H1 (cell line): ENCODE measurements around the gene NCBP2. TPM values are rescaled to one million over a fixed set of nuclear protein-coding genes. Genes with fewer than 3 reads are reported as not detected.
A peak's percentile ranks its signal among the peaks of the same experiment; 100 is the strongest.

Experiments used
- CTCF ChIA-PET: fragments of 300-600 bp; sonication (Branson Sonifier 250); formaldehyde crosslinking; loops from one replicate; lab custom pipeline; 2021; ENCODE audit not compliant: partially characterized antibody; lab: Charles Lee
- POLR2A ChIA-PET: fragments of 300-600 bp; sonication (Branson Sonifier 250); formaldehyde crosslinking; loops from one replicate; lab custom pipeline; 2021; ENCODE audit warnings: inconsistent platforms; ENCODE audit not compliant: partially characterized antibody; lab: Charles Lee
- DNase-seq, 2 experiments: peaks; one replicate each; pipeline versions ENCODE4 v3.0.0 to v3.0.0-alpha.2; 2010 to 2022; ENCODE audit warnings: low spot score in 2 of 2, low read depth in 1 of 2, mixed read lengths in 1 of 2
- FAIRE-seq: peaks from 2 replicates; lab custom pipeline; 2011; peaks lifted over from hg19 to GRCh38; lab: Jason Lieb, UNC
- H2AFZ ChIP-seq: 2 replicates; pipeline ENCODE4 v1.8.1; 2012; ENCODE audit warnings: low read length, inconsistent platforms
- H2AK5ac ChIP-seq: 2 replicates; pipeline ENCODE4 v1.6.1; 2013; ENCODE audit warnings: low read depth, low read length
- H2BK120ac ChIP-seq: replicated peaks from 2 replicates; pipeline ENCODE3; 2013; ENCODE audit warnings: low read depth, low read length, inconsistent platforms
- H2BK12ac ChIP-seq: 2 replicates; pipeline ENCODE4 v1.6.1; 2013; ENCODE audit warnings: low read depth, low read length
- H2BK15ac ChIP-seq: 2 replicates; pipeline ENCODE4 v1.6.1; 2013; ENCODE audit warnings: low read length
- H2BK20ac ChIP-seq: 2 replicates; pipeline ENCODE4 v1.6.1; 2013; ENCODE audit warnings: low read length
- H2BK5ac ChIP-seq: 2 replicates; pipeline ENCODE4 v1.6.1; 2013; ENCODE audit warnings: low read depth, low read length
- H3K14ac ChIP-seq: 2 replicates; pipeline ENCODE4 v1.6.1; 2013; ENCODE audit warnings: inconsistent platforms; ENCODE audit not compliant: insufficient read length
- H3K18ac ChIP-seq: 2 replicates; pipeline ENCODE4 v1.6.1; 2013; ENCODE audit warnings: low read length; ENCODE audit errors: extremely low read depth
- H3K23ac ChIP-seq: 2 replicates; pipeline ENCODE4 v1.6.1; 2013; ENCODE audit warnings: inconsistent platforms; ENCODE audit not compliant: insufficient read length
- H3K23me2 ChIP-seq: 2 replicates; pipeline ENCODE4 v1.6.1; 2013; ENCODE audit warnings: low read depth, low read length
- H3K27ac ChIP-seq: 2 replicates; pipeline ENCODE4 v1.6.1; 2011; ENCODE audit warnings: low read depth, low read length, inconsistent platforms
- H3K27me3 ChIP-seq, 4 experiments: replicated peaks in 1 of 4; 1 replicate in 1 of 4; 2 replicates in 3 of 4; pipeline versions ENCODE4 v1.6.1 to v1.8.1; 2011 to 2013; ENCODE audit warnings: low read length in 3 of 4, mild to moderate bottlenecking in 3 of 4, inconsistent platforms in 2 of 4, mixed read lengths in 2 of 4, moderate library complexity in 1 of 4; ENCODE audit not compliant: control insufficient read depth in 3 of 4, insufficient read depth in 3 of 4; ENCODE audit errors: extremely low read depth in 1 of 4
- H3K36me3 ChIP-seq, 4 experiments: 2 replicates each; pipeline versions ENCODE4 v1.6.1 to v1.8.1; 2011 to 2013; ENCODE audit warnings: mild to moderate bottlenecking in 4 of 4, low read length in 3 of 4, moderate library complexity in 2 of 4, control low read depth in 1 of 4, inconsistent platforms in 1 of 4; ENCODE audit not compliant: insufficient read depth in 4 of 4, control insufficient read depth in 2 of 4
- H3K4ac ChIP-seq: replicated peaks from 2 replicates; pipeline ENCODE3; 2013; ENCODE audit warnings: low read length, low read depth, mixed read lengths, inconsistent platforms; ENCODE audit not compliant: insufficient read length
- H3K4me1 ChIP-seq, 4 experiments: replicated peaks in 1 of 4; 1 replicate in 1 of 4; 2 replicates in 3 of 4; pipeline versions ENCODE4 v1.6.1 to v1.8.1; 2011 to 2013; ENCODE audit warnings: low read length in 3 of 4, inconsistent platforms in 2 of 4, mixed read lengths in 1 of 4; ENCODE audit not compliant: insufficient read depth in 4 of 4, control insufficient read depth in 3 of 4
- H3K4me2 ChIP-seq, 2 experiments: 2 replicates each; pipeline versions ENCODE4 v1.6.1 to v1.8.1; 2011 to 2013; ENCODE audit warnings: low read depth in 2 of 2, low read length in 2 of 2, control low read depth in 1 of 2, inconsistent platforms in 1 of 2, mild to moderate bottlenecking in 1 of 2; ENCODE audit not compliant: insufficient read depth in 1 of 2
- H3K4me3 ChIP-seq, 4 experiments: fragments of 200-600, 300-600 bp in 1 of 4; sonication (generic), shearing (Covaris generic), sonication (Bioruptor Twin) in 1 of 4; 2 replicates each; pipeline versions ENCODE4 v1.5.1 to v1.8.1; 2011 to 2016; ENCODE audit warnings: low read length in 4 of 4, low read depth in 3 of 4, control low read depth in 2 of 4, inconsistent platforms in 2 of 4, mild to moderate bottlenecking in 2 of 4, mixed read lengths in 1 of 4, moderate library complexity in 1 of 4; ENCODE audit not compliant: insufficient read depth in 2 of 4; ENCODE audit errors: extremely low read depth in 1 of 4
- H3K56ac ChIP-seq: replicated peaks from 2 replicates; pipeline ENCODE3; 2013; ENCODE audit warnings: low read depth, mild to moderate bottlenecking, mixed read lengths, low read length, inconsistent platforms; ENCODE audit not compliant: insufficient read length
- H3K79me1 ChIP-seq: 2 replicates; pipeline ENCODE4 v1.6.1; 2013; ENCODE audit warnings: low read depth, low read length, control low read depth
- H3K79me2 ChIP-seq, 2 experiments: 2 replicates each; pipeline versions ENCODE4 v1.6.1 to v1.8.1; 2012 to 2013; ENCODE audit warnings: low read length in 2 of 2, mild to moderate bottlenecking in 2 of 2, inconsistent platforms in 1 of 2; ENCODE audit not compliant: insufficient read depth in 2 of 2, control insufficient read depth in 1 of 2
- H3K9ac ChIP-seq, 4 experiments: replicated peaks in 1 of 4; 1 replicate in 1 of 4; 2 replicates in 3 of 4; pipeline versions ENCODE4 v1.6.1 to v1.8.1; 2011 to 2013; ENCODE audit warnings: low read depth in 3 of 4, low read length in 3 of 4, control low read depth in 2 of 4, mild to moderate bottlenecking in 2 of 4, moderate library complexity in 2 of 4, inconsistent platforms in 1 of 4; ENCODE audit errors: extremely low read depth in 1 of 4
- H3K9me3 ChIP-seq, 2 experiments: 2 replicates each; pipeline versions ENCODE4 v1.6.1 to v1.8.1; 2012 to 2013; ENCODE audit warnings: mild to moderate bottlenecking in 2 of 2, moderate library complexity in 2 of 2, control low read depth in 1 of 2, inconsistent platforms in 1 of 2, low read depth in 1 of 2, low read length in 1 of 2, mixed read lengths in 1 of 2; ENCODE audit not compliant: insufficient read depth in 2 of 2
- H4K20me1 ChIP-seq, 2 experiments: replicated peaks in 1 of 2; 2 replicates each; pipeline versions ENCODE3 to v1.8.1; 2011 to 2013; ENCODE audit warnings: inconsistent platforms in 2 of 2, low read length in 2 of 2, mild to moderate bottlenecking in 1 of 2; ENCODE audit not compliant: insufficient read depth in 2 of 2, control insufficient read depth in 1 of 2
- H4K5ac ChIP-seq: 2 replicates; pipeline ENCODE4 v1.6.1; 2013; ENCODE audit warnings: low read length, low read depth, mixed read lengths, inconsistent platforms; ENCODE audit not compliant: insufficient read length
- H4K8ac ChIP-seq: 2 replicates; pipeline ENCODE4 v1.8.0; 2013; ENCODE audit warnings: mild to moderate bottlenecking, moderate library complexity, low read length, inconsistent platforms; ENCODE audit not compliant: insufficient read depth; ENCODE audit errors: extremely low read depth
- H4K91ac ChIP-seq: replicated peaks from 2 replicates; pipeline ENCODE3; 2013; ENCODE audit warnings: low read length, mixed read lengths, inconsistent platforms; ENCODE audit not compliant: insufficient read length
- EZH2 ChIP-seq: fragments of 200-600 bp; sonication (generic); IDR thresholded peaks from 2 replicates; pipeline ENCODE4 v1.7.1; 2012; ENCODE audit warnings: low read depth, mild to moderate bottlenecking, moderate library complexity, low read length, inconsistent platforms; ENCODE audit not compliant: severe bottlenecking
- RNF2 ChIP-seq: fragments of 200-900, 300-1000 bp; sonication (generic); IDR thresholded peaks from 2 replicates; pipeline ENCODE4 v1.7.1; 2016; ENCODE audit warnings: borderline replicate concordance, low read depth, mild to moderate bottlenecking, antibody characterized with exemption, low read length; ENCODE audit not compliant: poor library complexity, severe bottlenecking; ENCODE audit errors: missing control alignments
- SUZ12 ChIP-seq: fragments of 200-600 bp; sonication (generic); IDR thresholded peaks from 2 replicates; pipeline ENCODE4 v1.6.1; 2012; ENCODE audit warnings: mild to moderate bottlenecking, inconsistent platforms, low read length, moderate library complexity, mixed read lengths
- TAF7 ChIP-seq: optimal IDR thresholded peaks from 2 replicates; pipeline ENCODE3; 2011; ENCODE audit warnings: low read depth, mild to moderate bottlenecking, inconsistent platforms, low read length, moderate library complexity, borderline replicate concordance
- WGBS, 2 experiments: shearing (Covaris generic) in 1 of 2; methylation state at CpG; one replicate each; pipeline versions ENCODE4 v1.1.6 to v1.1.7; 2013 to 2015; ENCODE audit warnings: low lambda C conversion rate in 2 of 2, mixed read lengths in 2 of 2, inconsistent platforms in 1 of 2, low coverage in 1 of 2, missing lambda C conversion rate in 1 of 2; ENCODE audit not compliant: insufficient replicate concordance in 2 of 2, insufficient coverage in 1 of 2, insufficient read length in 1 of 2; ENCODE audit errors: extremely low coverage in 1 of 2, missing lambda C conversion rate in 1 of 2; 5-methylcytosine and 5-hydroxymethylcytosine counted together
- polyA plus RNA-seq, 7 experiments: library from polyadenylated mRNA; depleted of rRNA in 3 of 7; stranded (reverse) in 5 of 7; unstranded in 2 of 7; fragments of >200 nt in 5 of 7; fragments of 200-250 nt in 2 of 7; gene quantifications; 1 replicate in 5 of 7; 2 replicates in 1 of 7; 4 replicates in 1 of 7; pipeline versions ENCODE4 v1.2.1 to v1.2.3, GENCODE V29; 2011 to 2013; ENCODE audit warnings: missing spikeins in 2 of 7, mixed read lengths in 2 of 7
- total RNA-seq: library from RNA; stranded (reverse); fragmentation: NEBNext Ultra II Directional; extraction: Animal tissue kit (Norgen Biotek cat#: 25700); gene quantifications from 2 replicates; pipeline ENCODE4 v1.2.1, GENCODE V29; 2021

Gene NCBP2
- total and polyA plus RNA-seq, 2 of the 8 experiments (the other 6 are each of a cell fraction or from before 2014, with no cell fraction given): 34.1 to 100 TPM

- H2BK120ac ChIP-seq: no peak overlapping the region
- peak overlapping the region; percentile 70 to 88 for H3K4me2 ChIP-seq
- H3K18ac ChIP-seq: no peak overlapping the region
- FAIRE-seq: no peak
- H3K14ac ChIP-seq: no peak overlapping the region
- H3K36me3 ChIP-seq: peaks cover 0 to 8% (median 0%) of the 10 kb centered on the region in 4 experiments; a peak in 1 of 8 replicates
- H3K4me1 ChIP-seq: peaks cover 0 to 24% (median 10%) of the 10 kb centered on the region in 4 experiments; a peak in 5 of 7 replicates
- no peak overlapping the region for H2BK15ac ChIP-seq
- H4K20me1 ChIP-seq: no peaks in the 10 kb centered on the region
- H3K9me3 ChIP-seq: no peaks in the 10 kb centered on the region
- peak overlapping the region in 2 of 4 experiments; percentile 6 to 65; a peak in 2 of 8 replicates for H3K4me3 ChIP-seq
- peak overlapping the region; percentile 2; the same call in 1 of the 2 replicates for H2AFZ ChIP-seq
- no peak for DNase-seq
- H3K9ac ChIP-seq: peak overlapping the region in 1 of 4 experiments; percentile 12; a peak in 1 of 7 replicates
- H4K8ac ChIP-seq: peak overlapping the region; percentile 15; the same call in 1 of the 2 replicates
- no peak overlapping the region for H2BK20ac ChIP-seq
- TF ChIP-seq TAF7 (no peak), RNF2 (peak; percentile 35), SUZ12 (peak; percentile 81), EZH2 (peak; percentile 76)
- TF ChIP-seq, all 59 proteins: peak for 3
- H2BK5ac ChIP-seq: no peak overlapping the region
- no peak overlapping the region for H4K5ac ChIP-seq
- no peak overlapping the region for H4K91ac ChIP-seq
- peaks cover 10% of the 10 kb centered on the region; the same call in 1 of the 2 replicates for H3K23me2 ChIP-seq
- H3K27ac ChIP-seq: no peak overlapping the region
- no peak overlapping the region for H3K4ac ChIP-seq
- no peak overlapping the region for H3K23ac ChIP-seq
- no peaks in the 10 kb centered on the region for H3K79me2 ChIP-seq
- no peak overlapping the region for H3K56ac ChIP-seq
- H3K79me1 ChIP-seq: no peaks in the 10 kb centered on the region
- H2BK12ac ChIP-seq: no peak overlapping the region
- H2AK5ac ChIP-seq: no peak overlapping the region
- ChIA-PET CTCF (interaction anchor here (1.0 to 1.1 kb wide), 2 partner anchors 15 to 31 kb away, joined by 3 read pairs; no protein-coding TSS in a partner anchor), POLR2A (interaction anchor here (0.7 kb wide), 1 partner anchor 24 kb away, joined by 3 read pairs; no protein-coding TSS in a partner anchor)
- peaks cover 52 to 66% (median 63%) of the 10 kb centered on the region in 4 experiments for H3K27me3 ChIP-seq
- WGBS, 2 experiments: 57% methylated on average over 35 of the region's 35 CpGs; no CpG with 5 or more reads in 1 of the 2 experiments
These were observed 25.3 kb upstream of the NCBP2 start for GRCh38 chr3:196967412-196968232.
